ENCODE results near the gene PPP1R11. TPM values are rescaled to one million over a fixed set of nuclear protein-coding genes. Genes with fewer than 3 reads are reported as not detected.

PPP1R11 gene
- total and polyA plus RNA-seq, 2 of the 4 experiments (the other 2 are of a cell fraction), result 15.6 to 46.0 TPM

DNA sequence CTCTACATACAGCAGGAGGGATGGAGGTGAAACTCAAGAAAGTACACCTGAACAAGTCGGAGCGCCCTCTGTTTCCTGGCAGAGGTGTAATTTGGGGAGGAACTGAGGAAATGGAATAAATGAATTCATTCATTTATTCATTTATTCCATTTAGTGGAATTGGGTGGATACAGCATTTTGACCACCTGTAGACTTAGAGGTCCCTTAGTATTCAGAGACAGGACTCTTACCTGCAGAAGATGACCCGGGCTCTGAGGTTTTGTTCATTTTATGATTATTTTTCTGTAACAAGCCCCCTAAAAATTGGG lies 36.8 kb downstream of the PPP1R11 start:
- 0 out of 2 replicates have a peak overlapping the region, but pooled peaks have one; percentile 0 for H3K9ac ChIP-seq (ENCODE audit: low read depth, low read length)

More for the DNA sequence above, 36.8 kb downstream of the PPP1R11 start:
- ChIA-PET POLR2A (ENCODE audit: unreplicated experiment) (no interaction called here), CTCF (interaction anchor here (0.6 to 3.0 kb wide), 7 partner anchors 16 to 280 kb away, joined by 3 to 54 read pairs (median 4); partner anchors contain the start of gene PPP1R11)
- no peak overlapping the region for H3K56ac ChIP-seq (ENCODE audit: extremely low read depth, insufficient read depth, low read length)
- H3K4ac ChIP-seq (ENCODE audit: low read depth, low read length), result no peak overlapping the region
- H3K23ac ChIP-seq (ENCODE audit: low read depth, low read length), result no peak overlapping the region
- WGBS, 2 experiments (ENCODE audit: extremely low coverage in 2 of 2, insufficient read length in 1 of 2), result no CpG with 5 or more reads among the region's 3 CpGs
- H2BK15ac ChIP-seq (ENCODE audit: low read depth, low read length), result no peak overlapping the region
- peaks cover 49% of the 10 kb centered on the region for H3K27me3 ChIP-seq (ENCODE audit: control insufficient read depth, insufficient read depth, low read length)
- no peak overlapping the region for H3K27ac ChIP-seq (ENCODE audit: insufficient read depth, low read length)
- intact Hi-C loops (cut with micrococcal nuclease), result loop anchor here (1.0 to 5.0 kb wide), 5 partner anchors 27 to 256 kb away; partner anchors contain the start of gene PPP1R11
- in situ Hi-C loops (cut with MboI; ENCODE audit: low sequenced_read_pairs), result no loop called here
- H4K8ac ChIP-seq (ENCODE audit: low read depth in 2 of 2, low read length in 2 of 2), result no peak overlapping the region
- H2BK20ac ChIP-seq (ENCODE audit: low read depth, low read length), result no peak overlapping the region
- no TSS peak for BruUV-seq (replicated peaks)
- peaks cover 2% of the 10 kb centered on the region; the same call in 1 of the 2 replicates for H3K9me3 ChIP-seq (ENCODE audit: control insufficient read depth, insufficient read depth, low read length)
- no peak overlapping the region for H2BK5ac ChIP-seq (ENCODE audit: low read depth, low read length, poor library complexity, severe bottlenecking)
- H3K9me1 ChIP-seq (ENCODE audit: insufficient read depth, low read length), result no peaks in the 10 kb centered on the region; the same call in 1 of the 2 replicates
- no peak overlapping the region for H4K5ac ChIP-seq (ENCODE audit: low read depth, low read length)
- H2BK120ac ChIP-seq (ENCODE audit: low read depth, low read length), result no peak overlapping the region
- H4K91ac ChIP-seq (ENCODE audit: insufficient read depth, low read depth, low read length), result no peak overlapping the region
- dilution Hi-C loops (cut with HindIII; ENCODE audit: low sequenced_read_pairs, unreplicated experiment), result no loop called here
- H2AFZ ChIP-seq (replicated peaks; ENCODE audit: low read length, poor library complexity), result peak overlapping the region; percentile 92
- DNase-seq (no peak), ATAC-seq (ENCODE audit: low read depth) (no peak)
- no peak overlapping the region; the same call in 1 of the 2 replicates for H3K4me3 ChIP-seq (ENCODE audit: insufficient read depth, low read depth, low read length)
- peak overlapping the region; percentile 62 for H3K4me2 ChIP-seq (ENCODE audit: low read depth, low read length)
- no peak overlapping the region for H3K18ac ChIP-seq (ENCODE audit: low read depth, low read length)
- H3K14ac ChIP-seq (replicated peaks; ENCODE audit: low read depth, low read length), result no peak overlapping the region
- H3K36me3 ChIP-seq (ENCODE audit: control insufficient read depth, insufficient read depth, low read length), result no peaks in the 10 kb centered on the region
- no peak overlapping the region for H2AK5ac ChIP-seq (ENCODE audit: low read depth, low read length)
- H3K79me1 ChIP-seq (ENCODE audit: low read depth in 1 of 2, low read length in 2 of 2), result no peaks in the 10 kb centered on the region
- no peak overlapping the region for H2AK9ac ChIP-seq (replicated peaks; ENCODE audit: low read depth, low read length, poor library complexity)
- no peaks in the 10 kb centered on the region for H4K20me1 ChIP-seq (ENCODE audit: insufficient read depth, low read length)
- TF ChIP-seq MAZ (IDR thresholded peaks at IDR 0.05; ENCODE audit: borderline replicate concordance, low read depth, low read length) (no peak), POLR2A (IDR thresholded peaks at IDR 0.05; ENCODE audit: low read depth, low read length) (no peak), RAD21 (IDR thresholded peaks at IDR 0.05; ENCODE audit: low read length) (no peak), CHD1 (IDR thresholded peaks at IDR 0.05; ENCODE audit: low read depth, low read length) (no peak), RCOR1 (IDR thresholded peaks at IDR 0.05; ENCODE audit: insufficient replicate concordance, low read length) (no peak), MXI1 (IDR thresholded peaks at IDR 0.05; ENCODE audit: borderline replicate concordance, low read depth, low read length) (no peak), RFX5 (IDR thresholded peaks at IDR 0.05; ENCODE audit: low read depth, low read length) (no peak), CEBPB (IDR thresholded peaks at IDR 0.05; ENCODE audit: low read depth, low read length) (no peak), SMC3 (IDR thresholded peaks at IDR 0.05; ENCODE audit: low read depth, low read length) (no peak), FOS (IDR thresholded peaks at IDR 0.05; ENCODE audit: low read depth, low read length) (no peak), MAFK (IDR thresholded peaks at IDR 0.05; ENCODE audit: low read depth, low read length) (no peak)
- TF ChIP-seq, protein P1, sequence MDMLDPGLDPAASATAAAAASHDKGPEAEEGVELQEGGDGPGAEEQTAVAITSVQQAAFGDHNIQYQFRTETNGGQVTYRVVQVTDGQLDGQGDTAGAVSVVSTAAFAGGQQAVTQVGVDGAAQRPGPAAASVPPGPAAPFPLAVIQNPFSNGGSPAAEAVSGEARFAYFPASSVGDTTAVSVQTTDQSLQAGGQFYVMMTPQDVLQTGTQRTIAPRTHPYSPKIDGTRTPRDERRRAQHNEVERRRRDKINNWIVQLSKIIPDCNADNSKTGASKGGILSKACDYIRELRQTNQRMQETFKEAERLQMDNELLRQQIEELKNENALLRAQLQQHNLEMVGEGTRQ (IDR thresholded peaks at IDR 0.05; ENCODE audit: low read depth, low read length), result no peak
- TF ChIP-seq, protein P2, sequence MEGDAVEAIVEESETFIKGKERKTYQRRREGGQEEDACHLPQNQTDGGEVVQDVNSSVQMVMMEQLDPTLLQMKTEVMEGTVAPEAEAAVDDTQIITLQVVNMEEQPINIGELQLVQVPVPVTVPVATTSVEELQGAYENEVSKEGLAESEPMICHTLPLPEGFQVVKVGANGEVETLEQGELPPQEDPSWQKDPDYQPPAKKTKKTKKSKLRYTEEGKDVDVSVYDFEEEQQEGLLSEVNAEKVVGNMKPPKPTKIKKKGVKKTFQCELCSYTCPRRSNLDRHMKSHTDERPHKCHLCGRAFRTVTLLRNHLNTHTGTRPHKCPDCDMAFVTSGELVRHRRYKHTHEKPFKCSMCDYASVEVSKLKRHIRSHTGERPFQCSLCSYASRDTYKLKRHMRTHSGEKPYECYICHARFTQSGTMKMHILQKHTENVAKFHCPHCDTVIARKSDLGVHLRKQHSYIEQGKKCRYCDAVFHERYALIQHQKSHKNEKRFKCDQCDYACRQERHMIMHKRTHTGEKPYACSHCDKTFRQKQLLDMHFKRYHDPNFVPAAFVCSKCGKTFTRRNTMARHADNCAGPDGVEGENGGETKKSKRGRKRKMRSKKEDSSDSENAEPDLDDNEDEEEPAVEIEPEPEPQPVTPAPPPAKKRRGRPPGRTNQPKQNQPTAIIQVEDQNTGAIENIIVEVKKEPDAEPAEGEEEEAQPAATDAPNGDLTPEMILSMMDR (conservative IDR thresholded peaks at IDR 0.05; ENCODE audit: low read depth, low read length), result no peak
- TF ChIP-seq, protein P3, sequence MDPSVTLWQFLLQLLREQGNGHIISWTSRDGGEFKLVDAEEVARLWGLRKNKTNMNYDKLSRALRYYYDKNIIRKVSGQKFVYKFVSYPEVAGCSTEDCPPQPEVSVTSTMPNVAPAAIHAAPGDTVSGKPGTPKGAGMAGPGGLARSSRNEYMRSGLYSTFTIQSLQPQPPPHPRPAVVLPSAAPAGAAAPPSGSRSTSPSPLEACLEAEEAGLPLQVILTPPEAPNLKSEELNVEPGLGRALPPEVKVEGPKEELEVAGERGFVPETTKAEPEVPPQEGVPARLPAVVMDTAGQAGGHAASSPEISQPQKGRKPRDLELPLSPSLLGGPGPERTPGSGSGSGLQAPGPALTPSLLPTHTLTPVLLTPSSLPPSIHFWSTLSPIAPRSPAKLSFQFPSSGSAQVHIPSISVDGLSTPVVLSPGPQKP (IDR thresholded peaks at IDR 0.05; ENCODE audit: borderline replicate concordance, low read depth, low read length), result no peak
- peaks cover 6% of the 10 kb centered on the region for H3K4me1 ChIP-seq (ENCODE audit: control insufficient read depth, insufficient read depth, low read length)

Measured in IMR-90 (cell line).